Esophagus muscularis mucosa (tissue), 4 donors: ENCODE measurements around the gene ADCYAP1R1. TPM values are rescaled to one million over a fixed set of nuclear protein-coding genes. Genes with fewer than 3 reads are reported as not detected.

ENCODE experiments used
- DNase-seq: peaks from one replicate; pipeline ENCODE4 v3.0.0-alpha.2; 2017; ENCODE audit errors: extremely low spot score
- H3K27ac ChIP-seq, 4 donors: fragments of 200-600 bp; sonication (generic); replicated peaks in 1 of 4; 1 replicate in 3 of 4; 2 replicates in 1 of 4; pipeline ENCODE4 v1.5.1; 2016 to 2019; ENCODE audit warnings: mild to moderate bottlenecking in 1 of 4
- H3K27me3 ChIP-seq, 4 donors: fragments of 200-600 bp; sonication (generic); one replicate each; pipeline versions ENCODE4 v1.5.1 to v1.6.0; 2016 to 2019
- H3K36me3 ChIP-seq, 4 donors: fragments of 200-600 bp; sonication (generic); one replicate each; pipeline ENCODE4 v1.5.1; 2016 to 2019
- H3K4me1 ChIP-seq, 4 donors: fragments of 200-600 bp; sonication (generic); one replicate each; pipeline ENCODE4 v1.5.1; 2016 to 2019
- H3K4me3 ChIP-seq, 4 donors: fragments of 200-600 bp; sonication (generic); 1 replicate in 2 of 4; 2 replicates in 2 of 4; pipeline ENCODE4 v1.5.1; 2016 to 2019; ENCODE audit warnings: mild to moderate bottlenecking in 4 of 4, moderate library complexity in 1 of 4
- H3K9me3 ChIP-seq, 4 donors: fragments of 200-600 bp; sonication (generic); 1 replicate in 3 of 4; 2 replicates in 1 of 4; pipeline ENCODE4 v1.5.1; 2016 to 2019
- CTCF ChIP-seq, 3 experiments: fragments of 200-600 bp in 2 of 3; fragments of 450-650 bp in 1 of 3; sonication (generic) in 2 of 3; IDR thresholded peaks; one replicate each; pipeline ENCODE4 v1.5.1; 2017 to 2019; ENCODE audit warnings: antibody characterized with exemption in 3 of 3, mild to moderate bottlenecking in 2 of 3, moderate library complexity in 1 of 3
- EP300 ChIP-seq: sonication (generic); formaldehyde crosslinking; IDR thresholded peaks from one replicate; pipeline ENCODE4 v1.6.1; 2017; ENCODE audit warnings: antibody characterized with exemption
- POLR2A ChIP-seq: fragments of 450-650 bp; IDR thresholded peaks from one replicate; pipeline ENCODE4 v1.6.1; 2017; ENCODE audit warnings: antibody characterized with exemption, moderate library complexity, mild to moderate bottlenecking, low read depth
- POLR2AphosphoS5 ChIP-seq, 2 donors: sonication (generic); formaldehyde crosslinking; IDR thresholded peaks; one replicate each; pipeline ENCODE4 v1.6.1; 2017; ENCODE audit warnings: antibody characterized with exemption in 2 of 2
- WGBS: methylation state at CpG from one replicate; pipeline ENCODE4 v1.1.5; 2018; 5-methylcytosine and 5-hydroxymethylcytosine counted together
- intact Hi-C: fragments of 100-400 bp; cut with DNase I; formaldehyde crosslinking; loops from one replicate; pipeline ENCODE4 v1.15.1; 2023
- total RNA-seq, 4 donors: library from RNA; depleted of rRNA; stranded (reverse); fragments of >200 nt; gene quantifications; one replicate each; pipeline versions ENCODE4 v1.1.0 to v1.2.1, GENCODE V29; 2016

ADCYAP1R1 gene
- total RNA-seq, 4 donors from 2014 or later = 10.2 to 35.3 (median 25.7) TPM

- H3K27me3 ChIP-seq = no peaks in the 10 kb centered on the region
- TF ChIP-seq CTCF (IDR thresholded peaks at IDR 0.05) (no peak), POLR2AphosphoS5 (IDR thresholded peaks at IDR 0.05) (no peak), EP300 (no peak), POLR2A (no peak)
- H3K4me1 ChIP-seq = peaks cover 3 to 17% (median 15%) of the 10 kb centered on the region in 4 donors
- no peaks in the 10 kb centered on the region for H3K9me3 ChIP-seq
- intact Hi-C loops = no loop called here
- no peaks in the 10 kb centered on the region for H3K36me3 ChIP-seq
- no peak overlapping the region for H3K27ac ChIP-seq
- DNase-seq = no peak
- no peak overlapping the region for H3K4me3 ChIP-seq
- 89% methylated on average over 3 of the region's 3 CpGs for WGBS
These were observed 29.4 kb upstream of the ADCYAP1R1 start for GRCh38 chr7:31022726-31023125.

GRCh38 chr7:31023877-31024276, 28.2 kb upstream of the ADCYAP1R1 start:
- 89% methylated on average over 5 of the region's 5 CpGs for WGBS
- Histone ChIP-seq H3K27me3 (no peaks in the 10 kb centered on the region), H3K9me3 (no peaks in the 10 kb centered on the region), H3K27ac (no peak overlapping the region), H3K36me3 (no peaks in the 10 kb centered on the region), H3K4me1 (peaks cover 3 to 19% (median 17%) of the 10 kb centered on the region in 4 donors), H3K4me3 (no peak overlapping the region)
- intact Hi-C loops = no loop called here
- DNase-seq = no peak
- TF ChIP-seq EP300 = no peak
- no peak for TF ChIP-seq POLR2AphosphoS5 (IDR thresholded peaks at IDR 0.05)

GRCh38 chr7:31027161-31027965, 24.7 kb upstream of the ADCYAP1R1 start:
- Histone ChIP-seq H3K27me3 (no peaks in the 10 kb centered on the region), H3K4me3 (peak overlapping the region in 3 of 4 donors; percentile 14 to 32 (median 14)), H3K36me3 (no peaks in the 10 kb centered on the region), H3K27ac (peak overlapping the region; percentile 45 to 70 (median 50)), H3K9me3 (no peaks in the 10 kb centered on the region), H3K4me1 (peaks cover 3 to 19% (median 17%) of the 10 kb centered on the region in 4 donors)
- no peak for DNase-seq
- TF ChIP-seq CTCF (IDR thresholded peaks at IDR 0.05) (no peak), EP300 (no peak), POLR2AphosphoS5 (IDR thresholded peaks at IDR 0.05) (no peak), POLR2A (no peak)
- intact Hi-C loops = no loop called here
- WGBS = 31% methylated on average over 12 of the region's 20 CpGs

GRCh38 chr7:31028006-31028405, 24.1 kb upstream of the ADCYAP1R1 start:
- 80% methylated on average over 5 of the region's 5 CpGs for WGBS
- Histone ChIP-seq H3K36me3 (no peaks in the 10 kb centered on the region), H3K4me3 (no peak overlapping the region), H3K27me3 (no peaks in the 10 kb centered on the region), H3K27ac (peak overlapping the region; percentile 28 to 70 (median 50)), H3K4me1 (peaks cover 3 to 19% (median 17%) of the 10 kb centered on the region in 4 donors), H3K9me3 (no peaks in the 10 kb centered on the region)
- intact Hi-C loops = no loop called here
- no peak for DNase-seq
- TF ChIP-seq POLR2A (no peak), CTCF (IDR thresholded peaks at IDR 0.05) (no peak), POLR2AphosphoS5 (IDR thresholded peaks at IDR 0.05) (no peak)

GRCh38 chr7:31028417-31028992, 23.6 kb upstream of the ADCYAP1R1 start:
- H3K9me3 ChIP-seq = no peaks in the 10 kb centered on the region
- H3K4me3 ChIP-seq = no peak overlapping the region
- H3K27ac ChIP-seq = no peak overlapping the region
- 93% methylated on average over 5 of the region's 18 CpGs for WGBS
- peaks cover 3 to 19% (median 17%) of the 10 kb centered on the region in 4 donors for H3K4me1 ChIP-seq
- intact Hi-C loops = no loop called here
- H3K36me3 ChIP-seq = no peaks in the 10 kb centered on the region
- H3K27me3 ChIP-seq = no peaks in the 10 kb centered on the region
- TF ChIP-seq CTCF (IDR thresholded peaks at IDR 0.05) (no peak), POLR2A (no peak), POLR2AphosphoS5 (IDR thresholded peaks at IDR 0.05) (no peak), EP300 (no peak)
- no peak for DNase-seq
